HG03097 (cell line): ENCODE data around the gene SMU1.
"Not testable (repeated sequence)": the region's sequence is repeated elsewhere in the genome, so short reads cannot be mapped to it uniquely, and the experiment has no call there.

Experiments
- ATAC-seq: cut with Tn5 transposase; IDR thresholded peaks from one replicate; pipeline ENCODE4 v1.9.1; 2021; ENCODE audit not compliant: unreplicated experiment, low FRiP score

The SMU1 gene

GRCh38 chr9:33017283-33018041, 59.0 kb downstream of the SMU1 start:
- ATAC-seq, result no peak

DNA sequence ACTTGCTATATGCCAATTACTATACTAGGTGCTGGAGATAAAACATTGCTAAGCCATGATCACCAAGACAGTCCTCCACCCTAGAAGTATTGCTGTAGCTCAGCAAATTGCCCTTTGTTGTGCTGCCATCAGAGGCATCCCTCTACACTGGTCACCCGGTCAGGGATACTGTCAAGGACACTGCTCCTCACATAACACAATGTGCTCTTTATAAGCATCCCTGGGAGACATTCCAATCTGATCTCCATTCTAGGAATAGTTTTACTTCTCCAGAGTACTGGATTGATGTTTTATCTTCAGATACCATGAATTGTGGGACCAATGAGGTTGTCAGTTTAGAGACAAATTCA, 61.8 kb downstream of the SMU1 start:
- ATAC-seq, result no peak

DNA sequence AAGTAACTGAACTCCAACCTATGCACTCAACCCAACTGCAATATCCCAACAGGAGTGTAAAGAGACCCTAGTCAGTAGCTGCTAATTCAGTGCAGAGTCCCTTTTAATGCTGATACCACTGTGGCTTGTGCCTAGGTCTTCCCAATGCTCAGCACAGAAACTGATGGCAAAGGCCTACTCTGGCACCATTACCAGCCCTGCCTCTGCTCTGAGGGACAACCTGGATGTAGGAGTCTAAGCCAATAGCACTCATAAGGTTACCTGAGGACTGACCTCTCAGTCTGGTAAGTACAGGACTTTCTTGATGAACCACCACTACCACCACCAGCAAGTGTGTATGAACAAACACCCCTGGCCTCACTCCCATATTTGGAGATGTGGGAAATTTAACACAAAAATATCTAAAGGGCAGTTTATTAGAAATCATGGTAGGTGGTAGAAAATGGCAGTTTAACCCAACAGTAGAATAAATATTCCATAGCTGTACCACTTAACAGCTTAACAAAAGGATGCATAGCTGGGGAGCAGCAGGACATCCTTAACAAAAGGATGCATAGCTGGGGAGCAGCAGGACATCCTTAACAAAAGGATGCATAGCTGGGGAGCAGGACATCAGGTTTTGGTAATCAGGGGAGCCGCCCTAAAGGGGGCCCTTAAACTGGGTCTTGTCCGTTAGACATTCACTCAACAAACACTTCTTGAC, 62.4 kb downstream of the SMU1 start:
- no peak for ATAC-seq

DNA sequence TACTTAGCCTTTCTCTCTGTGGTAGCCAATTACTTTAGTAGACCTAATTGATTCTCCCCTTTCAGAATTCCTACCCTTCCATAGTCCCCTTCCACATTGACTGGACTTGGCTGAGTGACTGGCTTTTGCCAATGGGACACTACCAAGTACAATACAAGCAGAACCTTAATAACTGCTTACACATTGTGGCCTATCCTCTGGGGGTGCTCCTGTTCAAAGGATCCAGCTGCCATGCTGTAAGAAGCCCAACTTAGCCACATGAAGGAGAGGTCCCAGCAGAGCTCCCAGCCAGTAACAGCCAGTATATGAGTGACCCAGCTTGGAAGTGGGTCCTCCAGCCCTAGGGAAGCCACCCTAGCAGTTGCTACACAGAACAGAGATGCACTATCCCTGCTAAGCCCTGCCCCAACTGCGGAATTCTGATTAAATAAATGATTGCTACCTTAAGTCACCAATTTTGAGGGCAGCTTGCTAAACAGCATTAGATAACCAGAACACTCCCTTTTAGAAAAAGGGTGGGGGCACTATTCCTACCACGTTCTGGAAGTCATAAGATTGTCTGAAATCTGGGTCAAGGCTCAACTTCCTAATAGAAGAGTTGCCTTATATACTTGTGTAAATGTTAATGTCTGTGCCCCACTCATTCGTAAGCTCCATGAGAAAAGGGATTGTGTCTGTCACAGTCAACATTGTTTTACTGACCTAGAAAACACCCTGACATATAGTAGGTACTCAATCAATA, 64.0 kb downstream of the SMU1 start:
- no peak for ATAC-seq

DNA sequence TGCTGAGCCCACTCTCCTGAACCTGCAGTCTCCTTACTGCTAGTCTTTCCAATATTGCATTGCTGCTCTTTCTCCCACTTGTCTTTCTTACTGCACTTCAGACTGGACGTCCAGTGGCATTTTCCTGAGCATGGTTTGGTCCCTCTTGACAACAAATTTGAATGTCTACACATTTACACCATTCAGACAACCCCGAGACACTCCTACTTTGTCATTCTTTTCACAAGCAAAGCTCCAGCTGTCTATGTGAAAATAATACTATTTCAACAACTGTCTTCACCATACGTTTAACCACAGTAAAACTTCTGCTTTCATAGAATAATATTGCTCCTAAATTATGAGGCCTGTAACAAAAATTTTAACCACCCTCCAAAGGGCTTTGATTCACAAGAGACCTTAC, 64.6 kb downstream of the SMU1 start:
- ATAC-seq, result no peak

GRCh38 chr9:33007755-33008154, 68.7 kb downstream of the SMU1 start:
- ATAC-seq, result no peak

- ATAC-seq, result not testable (repeated sequence)
These were observed 71.1 kb downstream of the SMU1 start for GRCh38 chr9:33005335-33005734.

- ATAC-seq, result not testable (repeated sequence)
These were observed 75.8 kb downstream of the SMU1 start for GRCh38 chr9:33000682-33001055.

GRCh38 chr9:32992595-32993238, 83.8 kb downstream of the SMU1 start:
- ATAC-seq, result no peak

GRCh38 chr9:32991897-32992594, 84.4 kb downstream of the SMU1 start:
- no peak for ATAC-seq
